22Rv1 (cell line): ENCODE measurements around the gene DUSP9.
A peak's percentile ranks its signal among the peaks of the same experiment; 100 is the strongest.

ENCODE experiments used
- H3K27ac ChIP-seq: fragments of 450-650 bp; 2 replicates; pipeline ENCODE4 v1.5.1; 2017
- CTCF ChIP-seq: fragments of 450-650 bp; IDR thresholded peaks from 2 replicates; pipeline ENCODE4 v1.5.1; 2017; ENCODE audit warnings: mild to moderate bottlenecking
- ZFX ChIP-seq: fragments of 450-650 bp; IDR thresholded peaks from 2 replicates; pipeline ENCODE4 v1.6.1; 2017; ENCODE audit warnings: antibody characterized with exemption, borderline replicate concordance

The DUSP9 gene

GRCh38 chrX:153642655-153643430 is 4.2 kb upstream of the DUSP9 start:
- TF ChIP-seq ZFX (no peak), CTCF (no peak)
- peak overlapping the region; percentile 66 for H3K27ac ChIP-seq

GRCh38 chrX:153643431-153644351 is 3.3 kb upstream of the DUSP9 start:
- TF ChIP-seq CTCF (peak; percentile 58), ZFX (no peak)
- peak overlapping the region; percentile 66 for H3K27ac ChIP-seq

GRCh38 chrX:153644356-153645125 is 2.5 kb upstream of the DUSP9 start:
- no peak overlapping the region for H3K27ac ChIP-seq
- TF ChIP-seq CTCF (0 out of 2 replicates have a peak, but pooled peaks have one; percentile 7), ZFX (no peak)

GRCh38 chrX:153645151-153645550 is 1.9 kb upstream of the DUSP9 start:
- TF ChIP-seq CTCF (no peak), ZFX (no peak)
- H3K27ac ChIP-seq = no peak overlapping the region

- TF ChIP-seq CTCF (no peak), ZFX (no peak)
- no peak overlapping the region for H3K27ac ChIP-seq
These were observed 998 bp upstream of the DUSP9 start for GRCh38 chrX:153645921-153646488.

GRCh38 chrX:153647461-153648357 is 706 bp downstream of the DUSP9 start:
- TF ChIP-seq CTCF (no peak), ZFX (no peak)
- H3K27ac ChIP-seq = no peak overlapping the region
